GM18870 (cell line): Measurements from ENCODE around the gene GAMT.

Experiments used
- ATAC-seq: cut with Tn5 transposase; IDR thresholded peaks from one replicate; pipeline ENCODE4 v1.9.1; 2021; ENCODE audit warnings: moderate library complexity; ENCODE audit not compliant: unreplicated experiment

Gene GAMT

DNA sequence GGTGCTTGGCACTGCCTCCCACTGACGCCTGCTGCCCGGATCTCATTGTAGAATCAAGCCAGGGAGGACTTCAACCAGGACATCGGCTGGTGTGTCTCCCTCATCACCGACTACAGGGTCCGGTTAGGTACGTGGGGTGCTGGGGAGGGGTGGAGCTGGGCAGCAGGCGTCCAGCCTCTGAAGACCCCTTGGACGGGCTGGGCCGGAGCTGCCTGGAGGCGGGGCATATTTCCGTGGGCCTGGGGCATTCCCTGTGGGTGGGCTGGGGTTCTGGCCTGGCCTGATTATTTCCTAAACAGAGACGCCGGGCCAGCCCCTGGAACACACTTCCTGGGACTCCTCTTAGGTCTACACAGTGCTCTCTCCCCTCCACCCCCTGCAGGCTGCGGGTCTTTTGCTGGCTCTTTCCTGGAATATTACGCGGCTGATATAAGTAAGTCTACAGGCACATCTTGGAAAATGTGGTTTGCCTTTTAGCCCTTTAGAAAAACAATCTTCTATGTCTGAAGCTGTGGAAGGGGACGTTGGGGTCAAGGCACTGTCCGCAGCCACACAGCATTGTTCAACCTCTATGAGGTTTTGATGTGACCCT, 32.0 kb downstream of the GAMT start:
- no peak for ATAC-seq

DNA sequence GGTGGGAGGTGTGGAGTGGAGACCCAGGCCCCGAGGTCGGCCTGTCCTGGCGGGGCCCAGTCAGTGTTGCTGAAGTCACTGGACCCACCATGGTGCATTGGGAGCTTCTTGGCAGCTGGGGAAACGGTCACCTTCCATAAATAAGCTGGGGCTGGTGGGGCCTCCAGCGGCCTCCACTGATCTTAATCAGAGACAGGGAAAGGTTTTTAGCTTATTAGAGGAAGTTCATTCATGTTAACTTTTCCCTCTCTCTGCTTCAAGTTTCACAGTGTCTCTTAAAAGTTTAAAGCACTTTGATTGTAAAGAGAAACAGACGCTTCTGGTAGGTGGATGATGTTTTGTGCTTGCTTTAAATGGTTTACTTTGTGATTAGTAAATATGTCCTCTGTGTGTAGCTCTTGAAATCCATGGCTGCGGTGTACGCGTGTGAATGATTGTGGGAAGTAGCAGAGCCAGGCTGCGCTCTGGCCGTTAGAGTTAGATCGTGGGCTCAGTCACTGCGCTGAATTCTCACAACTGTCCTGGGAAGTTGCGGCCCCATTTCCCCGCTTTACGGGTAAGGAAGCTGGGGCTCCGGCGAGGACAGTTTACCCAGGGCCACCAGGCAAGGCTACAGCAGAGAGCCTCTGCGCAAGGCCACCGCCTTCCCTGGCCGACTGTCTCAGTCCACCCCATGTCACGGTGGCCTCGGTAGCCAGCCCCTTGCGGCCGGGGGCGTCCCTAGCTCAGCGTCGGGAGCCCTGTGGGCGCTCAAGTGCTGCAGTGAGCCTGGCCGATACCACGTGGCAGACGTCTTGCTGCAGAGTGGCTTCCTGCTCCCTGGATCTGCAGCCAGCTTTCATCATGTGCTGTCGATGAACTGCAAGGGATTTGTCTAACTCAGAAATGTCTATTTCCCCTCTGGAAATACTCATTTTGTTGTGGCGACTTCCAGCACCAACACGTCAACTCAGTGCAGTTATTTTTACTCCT, 34.2 kb downstream of the GAMT start:
- ATAC-seq, result no peak

DNA sequence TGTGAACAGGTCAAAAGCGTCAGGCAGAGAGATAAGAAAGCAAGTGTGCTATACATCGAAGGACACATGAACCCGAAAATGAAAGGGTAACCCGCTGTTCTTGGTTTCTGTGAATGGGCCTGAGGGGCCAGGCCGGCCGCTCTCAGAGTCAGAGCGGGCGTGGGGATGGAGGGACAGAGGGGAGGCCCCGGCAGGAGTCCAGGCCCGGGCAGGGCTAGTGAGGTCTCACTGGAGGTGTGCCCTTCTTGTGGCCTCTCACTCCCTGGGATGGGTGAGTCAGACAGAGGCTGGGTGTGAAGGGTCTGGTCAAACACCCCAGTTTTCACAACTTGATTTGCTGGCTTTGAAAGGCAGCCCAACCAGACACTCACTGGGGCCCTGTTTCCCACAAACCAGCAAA, 35.0 kb downstream of the GAMT start:
- no peak for ATAC-seq

DNA sequence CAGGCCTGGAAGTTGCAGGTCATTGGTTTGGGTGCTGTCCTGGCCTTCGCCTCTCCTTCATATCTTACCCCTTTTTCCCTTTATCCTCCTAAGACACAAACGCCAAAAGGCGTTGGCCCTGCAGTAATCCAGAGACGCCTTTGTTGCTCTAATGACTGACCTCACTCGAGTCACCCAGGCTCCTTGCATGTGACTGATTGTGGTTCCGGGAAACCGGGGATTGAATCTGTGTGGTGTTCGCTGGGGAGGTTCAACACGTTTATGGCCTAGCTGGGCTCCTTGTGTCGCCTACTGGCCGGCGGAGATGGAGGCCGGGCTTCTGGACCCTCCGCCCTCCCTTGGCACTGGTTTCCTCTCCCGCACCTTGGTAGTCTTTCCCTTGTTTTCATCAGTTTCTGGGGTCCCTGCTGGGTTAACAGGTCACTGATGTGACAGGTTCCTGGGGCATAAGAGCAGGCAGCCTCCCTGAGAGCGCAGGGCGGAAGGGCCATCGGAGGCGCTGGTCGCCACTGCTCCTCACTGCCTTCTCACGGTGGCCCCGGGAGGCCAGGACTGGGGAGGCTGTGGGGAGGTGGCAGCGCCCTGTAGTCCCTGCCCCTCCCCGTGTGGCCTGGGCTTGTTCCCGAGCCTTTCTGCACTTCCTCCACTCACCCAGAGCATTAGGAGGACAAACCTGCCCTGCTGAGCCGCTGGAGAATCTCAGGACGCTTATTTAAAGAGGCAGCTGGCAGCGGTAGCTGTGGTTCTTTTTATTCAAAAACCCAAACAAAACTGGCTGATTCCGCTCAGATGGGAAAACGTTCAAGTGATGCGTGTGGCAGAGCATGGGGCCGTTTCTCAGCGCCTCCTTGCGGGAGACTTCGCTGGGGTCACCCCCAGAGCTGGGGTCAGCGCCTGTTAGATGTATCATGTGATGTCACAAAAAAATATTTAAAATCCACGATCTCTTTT, 35.7 kb downstream of the GAMT start:
- ATAC-seq, result no peak

DNA sequence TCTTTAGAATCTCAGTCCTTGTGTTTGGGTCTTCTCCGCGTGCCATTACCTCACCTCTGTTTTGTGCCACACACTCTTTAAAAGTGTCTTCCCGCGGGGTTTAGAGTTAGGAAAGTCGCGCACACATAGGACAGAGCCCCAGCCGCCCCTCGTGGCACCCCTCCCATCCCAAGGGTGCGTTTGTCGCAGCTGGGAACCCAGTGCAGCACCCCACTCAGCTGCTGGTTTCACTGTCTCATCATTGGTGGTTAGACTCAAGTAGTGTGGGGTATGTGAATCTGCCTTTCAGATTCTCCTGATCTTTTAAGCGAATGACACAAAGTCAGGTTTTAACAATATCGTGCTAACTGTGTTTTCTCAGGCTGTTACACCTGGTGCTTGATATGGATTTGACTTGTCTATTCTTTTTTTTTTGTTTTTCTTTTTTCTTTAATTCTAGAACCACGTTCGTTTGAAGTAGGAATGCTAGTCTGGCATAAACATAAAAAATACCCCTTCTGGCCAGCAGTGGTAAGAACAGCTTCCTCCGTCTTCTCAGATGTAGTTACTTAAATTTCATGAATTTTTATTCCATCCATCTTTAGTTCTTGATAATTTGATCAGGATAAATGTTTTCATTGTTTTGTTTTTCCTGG, 37.2 kb downstream of the GAMT start:
- ATAC-seq, result no peak

DNA sequence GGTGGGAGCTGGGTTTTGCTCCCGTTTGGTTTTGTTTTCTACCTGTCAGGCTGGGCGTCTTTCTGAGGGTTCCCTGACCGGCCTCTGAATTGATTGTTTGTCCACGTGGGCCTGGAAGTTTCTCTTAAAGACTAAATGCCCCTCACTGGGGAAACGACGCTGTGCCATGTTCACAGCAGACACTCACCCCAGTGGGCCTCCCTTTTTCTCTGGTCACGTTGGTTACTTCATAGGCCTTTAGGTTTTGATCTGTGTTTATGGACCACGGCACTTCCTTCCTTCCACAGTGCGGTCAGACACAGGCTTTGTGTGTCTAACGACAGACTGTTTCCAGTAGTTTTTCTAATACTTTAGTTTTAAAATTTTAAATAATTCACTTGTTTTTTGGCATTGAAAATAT, 37.7 kb downstream of the GAMT start:
- ATAC-seq, result no peak

DNA sequence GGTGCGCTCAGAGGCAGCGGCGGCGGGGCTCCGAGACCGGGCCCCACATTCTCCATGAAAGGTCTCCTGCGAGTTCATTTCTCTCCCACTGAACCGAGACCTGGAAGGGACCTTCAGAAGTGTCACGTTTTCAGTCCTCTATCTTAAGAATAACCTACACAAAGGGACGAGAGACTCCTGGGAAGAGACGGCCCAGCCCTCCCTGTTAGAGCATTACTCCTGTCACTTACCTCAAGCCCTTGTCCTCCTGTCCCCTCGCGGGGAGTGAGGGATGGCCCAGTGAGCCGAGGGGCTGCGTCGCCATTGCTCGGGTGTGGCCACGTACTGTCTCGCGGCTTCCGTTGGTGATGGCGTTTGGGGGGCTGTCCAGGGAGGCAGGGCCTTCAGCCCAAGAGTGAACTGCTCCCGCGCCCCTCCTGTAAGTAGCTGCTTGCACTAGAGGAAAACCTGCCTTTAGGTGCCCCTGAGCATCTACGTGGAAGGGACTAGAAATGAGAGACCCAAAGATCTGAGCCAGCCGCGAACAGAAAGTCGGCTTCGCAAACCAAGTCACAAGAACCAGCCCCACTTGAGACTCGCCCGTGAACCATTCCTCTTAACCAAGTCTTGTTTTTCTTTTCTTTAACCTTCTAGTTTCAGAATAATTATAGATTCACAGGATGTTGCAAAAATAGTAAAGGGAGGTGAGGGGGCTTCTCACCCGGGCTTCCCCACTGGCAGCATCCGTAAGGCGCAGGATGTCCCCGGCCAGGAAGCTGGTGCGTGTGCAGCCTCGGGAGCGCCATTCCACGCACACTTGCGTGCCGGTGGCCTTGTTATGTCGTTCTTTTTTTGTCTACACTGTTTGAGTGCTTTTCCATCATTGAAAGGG, 38.7 kb downstream of the GAMT start:
- ATAC-seq, result no peak

DNA sequence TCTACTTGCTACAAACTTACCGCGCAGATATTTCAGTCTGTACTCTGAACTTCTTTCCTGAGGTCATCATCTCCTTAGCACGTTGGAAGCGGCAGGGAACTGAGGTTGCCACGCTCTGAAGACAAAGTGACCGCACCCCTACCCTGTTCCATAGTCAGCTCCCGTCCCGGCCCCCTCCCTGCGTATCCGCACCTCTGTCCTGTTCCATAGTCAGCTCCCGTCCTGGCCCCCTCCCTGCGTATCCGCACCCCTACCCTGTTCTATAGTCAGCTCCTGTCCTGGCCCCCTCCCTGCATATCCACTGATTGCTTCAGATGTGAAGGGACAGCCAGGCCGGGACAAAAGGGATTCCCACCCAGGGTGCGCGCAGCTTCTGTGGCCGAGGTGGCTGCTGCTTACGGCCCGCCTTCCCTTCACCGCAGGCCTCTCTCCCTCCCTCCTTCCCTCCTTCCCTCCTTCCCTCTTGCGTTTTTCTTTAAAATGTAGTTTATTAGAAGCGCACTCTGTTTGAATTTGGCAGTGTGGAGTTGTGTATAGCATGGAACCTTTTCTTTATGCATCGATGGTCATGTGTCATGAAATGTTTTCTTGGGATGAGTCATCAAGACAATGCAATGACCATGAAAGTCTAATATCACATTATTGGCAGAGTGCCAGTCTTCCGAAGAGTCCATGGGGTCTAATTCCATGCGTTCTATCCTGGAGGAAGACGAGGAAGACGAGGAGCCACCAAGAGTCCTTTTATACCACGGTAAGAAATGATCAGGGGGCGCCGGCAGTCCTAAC, 39.5 kb downstream of the GAMT start:
- ATAC-seq, result no peak

DNA sequence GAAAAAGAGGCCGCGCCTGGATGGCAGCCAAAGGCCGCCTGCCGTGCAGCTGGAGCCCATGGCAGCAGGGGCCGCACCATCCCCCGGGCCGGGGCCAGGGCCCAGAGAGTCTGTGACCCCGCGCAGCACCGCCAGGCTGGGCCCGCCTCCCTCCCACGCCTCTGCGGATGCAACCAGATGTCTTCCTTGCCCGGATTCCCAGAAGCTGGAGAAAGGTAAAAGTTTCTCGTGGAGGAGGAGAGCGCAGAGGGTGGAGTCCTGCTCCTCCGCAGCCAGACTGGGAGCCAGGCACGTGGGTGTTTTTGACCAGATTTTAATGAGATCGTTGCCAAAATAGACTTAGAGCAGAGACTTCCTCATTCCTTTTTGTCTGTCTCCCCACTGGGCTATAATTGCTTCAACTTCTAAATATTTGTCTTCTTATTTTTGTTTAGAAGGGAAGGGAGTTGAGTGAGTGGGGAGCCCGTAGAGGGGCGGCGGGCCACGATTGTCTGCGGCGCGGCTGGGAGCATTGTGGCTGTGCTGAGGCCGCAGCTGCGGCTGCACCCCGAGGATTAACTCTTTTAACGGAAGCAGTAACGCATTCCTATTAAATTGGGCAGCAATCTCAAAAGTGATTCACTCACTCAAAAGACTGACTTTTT, 40.4 kb downstream of the GAMT start:
- ATAC-seq, result no peak

DNA sequence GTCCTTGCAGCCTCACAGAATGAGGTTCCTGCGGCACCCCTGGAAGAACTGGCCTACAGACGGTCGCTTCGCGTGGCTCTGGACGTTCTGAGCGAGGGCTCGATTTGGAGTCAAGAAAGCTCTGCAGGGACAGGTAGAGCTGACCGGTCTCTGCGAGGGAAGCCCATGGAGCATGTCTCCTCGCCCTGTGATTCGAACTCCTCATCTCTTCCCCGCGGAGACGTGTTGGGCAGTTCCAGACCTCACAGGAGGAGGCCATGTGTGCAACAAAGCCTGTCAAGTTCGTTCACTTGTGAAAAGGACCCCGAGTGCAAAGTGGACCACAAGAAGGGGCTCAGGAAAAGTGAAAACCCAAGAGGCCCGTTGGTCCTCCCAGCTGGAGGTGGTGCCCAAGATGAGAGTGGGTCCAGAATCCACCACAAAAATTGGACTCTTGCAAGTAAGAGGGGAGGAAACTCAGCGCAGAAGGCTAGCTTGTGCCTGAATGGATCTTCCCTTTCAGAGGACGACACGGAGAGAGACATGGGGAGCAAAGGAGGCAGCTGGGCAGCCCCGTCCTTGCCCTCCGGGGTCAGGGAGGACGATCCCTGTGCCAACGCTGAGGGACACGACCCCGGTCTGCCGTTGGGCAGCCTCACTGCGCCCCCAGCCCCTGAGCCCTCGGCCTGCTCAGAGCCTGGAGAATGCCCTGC, 41.1 kb downstream of the GAMT start:
- no peak for ATAC-seq

DNA sequence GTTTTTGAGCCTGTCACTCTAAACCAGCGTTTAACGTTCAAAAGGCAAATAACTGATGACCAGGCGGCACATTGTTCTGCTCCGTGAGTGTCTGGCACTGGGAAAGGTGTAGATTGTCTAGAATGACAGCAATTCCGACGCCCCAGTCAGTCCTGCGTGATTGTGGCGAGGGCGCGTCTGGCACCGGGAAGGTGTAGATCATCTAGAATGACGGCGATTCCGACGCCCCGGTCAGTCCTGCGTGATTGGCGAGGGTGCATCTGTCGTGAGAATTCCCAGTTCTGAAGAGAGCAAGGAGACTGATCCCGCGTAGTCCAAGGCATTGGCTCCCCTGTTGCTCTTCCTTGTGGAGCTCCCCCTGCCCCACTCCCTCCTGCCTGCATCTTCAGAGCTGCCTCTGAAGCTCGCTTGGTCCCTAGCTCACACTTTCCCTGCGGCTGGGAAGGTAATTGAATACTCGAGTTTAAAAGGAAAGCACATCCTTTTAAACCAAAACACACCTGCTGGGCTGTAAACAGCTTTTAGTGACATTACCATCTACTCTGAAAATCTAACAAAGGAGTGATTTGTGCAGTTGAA, 43.7 kb downstream of the GAMT start:
- ATAC-seq, result no peak

DNA sequence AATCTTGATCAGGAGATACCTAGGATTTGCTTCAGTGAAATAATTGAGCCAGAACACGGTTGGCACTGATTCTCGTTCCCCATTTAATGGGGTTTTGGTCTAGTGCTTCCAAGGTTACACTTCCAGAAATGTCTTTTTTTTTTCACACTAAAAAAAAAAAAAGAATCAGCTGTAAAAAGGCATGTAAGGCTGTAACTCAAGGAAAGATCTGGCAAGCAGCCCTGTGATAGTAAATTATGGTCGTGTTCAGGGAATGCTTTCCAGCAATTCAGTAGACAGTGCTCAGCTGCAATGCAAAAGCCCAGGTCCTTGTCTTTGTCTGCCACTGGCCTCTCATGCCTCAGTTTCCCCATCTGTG, 44.9 kb downstream of the GAMT start:
- ATAC-seq, result no peak

DNA sequence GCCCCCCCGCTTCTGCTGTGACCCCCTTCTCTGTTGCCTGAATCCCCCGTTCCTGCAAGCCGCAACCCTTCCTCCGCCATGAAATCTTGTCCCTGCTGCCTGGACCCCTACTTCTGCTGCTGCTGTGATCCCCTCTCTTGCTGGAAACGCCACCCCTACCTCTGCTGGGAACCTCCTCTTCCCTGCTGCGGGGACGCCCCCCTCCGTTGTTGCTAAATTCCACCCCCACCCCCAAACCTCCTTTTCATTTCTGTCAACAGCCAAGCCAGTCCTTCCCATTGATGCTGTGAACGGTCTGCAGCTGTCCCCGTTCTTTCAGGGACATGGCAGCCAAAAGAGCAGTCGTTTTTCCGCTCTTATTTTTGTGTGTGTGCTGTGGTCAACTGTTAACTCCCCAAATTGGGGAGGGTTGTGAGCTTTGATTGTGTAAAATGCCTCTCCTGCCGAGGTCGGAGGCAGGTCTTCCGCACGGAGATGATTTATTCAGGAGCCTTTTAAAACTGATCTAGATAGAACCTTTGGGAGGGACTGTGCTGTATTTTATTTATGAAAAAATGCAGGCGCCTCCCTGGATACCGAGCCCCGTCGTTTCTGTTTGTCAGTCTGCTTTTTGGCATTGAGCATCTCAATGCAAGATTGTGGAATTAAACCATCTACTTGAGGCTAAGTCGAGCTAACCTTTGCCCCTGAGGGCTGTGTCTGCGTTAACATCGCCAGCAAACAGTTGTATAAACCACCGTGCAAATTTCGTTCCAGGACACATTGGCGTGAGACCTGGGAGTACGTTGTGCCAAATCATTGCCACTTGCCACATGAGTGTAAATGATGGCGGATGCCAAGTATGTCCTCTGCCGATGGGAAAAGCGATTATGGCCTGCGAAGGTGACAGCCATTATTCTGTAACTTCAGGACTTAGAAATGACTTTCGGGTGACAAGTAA, 45.5 kb downstream of the GAMT start:
- ATAC-seq, result no peak

DNA sequence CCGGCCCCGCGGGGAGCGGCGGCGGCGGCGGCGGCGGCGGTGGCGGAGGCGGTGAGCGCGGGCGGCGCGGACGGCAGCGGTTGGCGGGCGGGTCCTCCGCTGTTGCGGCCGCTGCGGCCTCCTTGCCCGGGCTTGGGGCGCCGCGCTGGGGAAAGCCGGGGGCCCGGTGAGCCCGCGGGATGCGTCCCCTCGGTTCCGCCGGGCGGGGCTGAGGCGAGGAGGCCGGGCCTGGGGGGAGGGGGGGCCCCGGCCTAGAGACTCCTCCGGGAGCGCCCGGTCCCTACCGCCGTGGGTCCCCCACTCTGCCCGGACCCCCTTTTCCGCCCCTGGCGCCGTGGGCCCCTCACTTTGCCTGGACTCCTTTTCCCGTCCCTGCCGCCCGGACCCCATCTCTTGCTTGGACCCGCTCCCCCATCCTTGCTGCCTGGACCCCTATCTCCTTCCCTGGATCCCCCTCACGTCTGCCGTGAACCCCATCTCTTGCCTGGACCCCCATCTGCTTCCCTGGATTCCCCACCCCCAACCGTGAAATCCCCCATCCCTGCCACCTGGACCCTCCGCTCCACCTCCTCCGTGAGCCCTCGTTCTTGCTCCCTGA, 46.3 kb downstream of the GAMT start:
- no peak for ATAC-seq

DNA sequence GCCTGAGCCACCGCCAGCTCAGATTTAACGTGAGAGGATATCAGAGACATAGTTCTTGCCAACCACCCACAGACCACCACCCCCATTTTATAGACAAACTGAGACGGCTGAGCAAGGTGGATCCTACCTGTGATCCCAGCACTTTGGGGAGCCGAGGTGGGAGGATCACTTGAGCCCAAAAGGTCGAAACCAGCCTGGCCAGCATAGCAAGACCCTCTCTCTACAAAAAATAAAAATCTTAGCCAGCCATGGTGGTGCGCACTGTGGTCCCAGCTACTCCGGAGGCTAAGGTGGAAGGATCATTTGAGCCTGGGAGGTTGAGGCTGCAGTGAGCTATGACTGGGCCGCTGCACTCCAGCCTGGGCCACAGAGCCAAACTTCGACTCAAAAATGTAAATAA, 48.2 kb downstream of the GAMT start:
- ATAC-seq, result no peak

DNA sequence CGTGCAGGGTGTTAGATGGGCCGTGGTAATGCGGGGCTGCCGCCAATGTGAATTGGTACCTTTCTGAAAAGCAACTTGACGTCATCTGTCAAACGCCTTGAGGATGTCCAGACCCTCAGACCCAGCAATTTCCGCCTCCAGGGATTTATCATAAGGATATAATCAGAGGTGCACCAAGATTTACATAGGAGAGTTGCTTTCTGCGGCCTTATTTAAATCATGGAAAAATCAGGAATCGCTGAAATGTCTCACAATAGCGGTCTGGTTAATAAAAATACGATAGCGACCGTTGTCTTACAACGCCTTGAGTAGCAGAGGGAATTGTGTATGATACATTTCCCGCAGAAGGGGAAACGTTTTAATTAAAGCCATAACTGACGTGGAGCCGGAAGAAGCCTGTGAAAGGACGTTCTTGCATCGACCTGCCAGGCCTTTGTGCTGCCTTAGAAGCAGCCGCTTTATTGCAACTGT, 49.9 kb downstream of the GAMT start:
- ATAC-seq, result no peak
